ENCODE results near the gene EPG5.

EPG5 gene

DNA sequence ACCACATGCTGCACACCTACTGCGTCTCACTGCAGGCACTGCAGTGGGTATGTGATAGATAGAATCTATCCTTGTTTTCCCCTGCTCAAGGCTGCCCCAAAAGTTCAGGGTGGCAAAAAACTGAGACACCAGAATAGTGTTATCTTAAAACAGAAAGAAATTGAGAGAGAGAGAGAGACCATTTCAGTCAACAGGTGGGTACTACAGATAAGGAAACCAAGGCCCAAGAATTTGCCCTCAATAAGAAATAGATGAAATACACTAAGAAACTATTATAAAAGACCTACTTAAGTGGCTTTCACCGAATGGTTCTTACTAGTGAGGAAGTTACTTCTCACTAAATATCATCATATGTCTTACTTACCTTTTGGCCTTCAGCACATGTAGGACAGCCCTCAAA is 27.9 kb downstream of the EPG5 start:
- no peak overlapping the region for H3K27ac ChIP-seq
- TF ChIP-seq, protein P1, sequence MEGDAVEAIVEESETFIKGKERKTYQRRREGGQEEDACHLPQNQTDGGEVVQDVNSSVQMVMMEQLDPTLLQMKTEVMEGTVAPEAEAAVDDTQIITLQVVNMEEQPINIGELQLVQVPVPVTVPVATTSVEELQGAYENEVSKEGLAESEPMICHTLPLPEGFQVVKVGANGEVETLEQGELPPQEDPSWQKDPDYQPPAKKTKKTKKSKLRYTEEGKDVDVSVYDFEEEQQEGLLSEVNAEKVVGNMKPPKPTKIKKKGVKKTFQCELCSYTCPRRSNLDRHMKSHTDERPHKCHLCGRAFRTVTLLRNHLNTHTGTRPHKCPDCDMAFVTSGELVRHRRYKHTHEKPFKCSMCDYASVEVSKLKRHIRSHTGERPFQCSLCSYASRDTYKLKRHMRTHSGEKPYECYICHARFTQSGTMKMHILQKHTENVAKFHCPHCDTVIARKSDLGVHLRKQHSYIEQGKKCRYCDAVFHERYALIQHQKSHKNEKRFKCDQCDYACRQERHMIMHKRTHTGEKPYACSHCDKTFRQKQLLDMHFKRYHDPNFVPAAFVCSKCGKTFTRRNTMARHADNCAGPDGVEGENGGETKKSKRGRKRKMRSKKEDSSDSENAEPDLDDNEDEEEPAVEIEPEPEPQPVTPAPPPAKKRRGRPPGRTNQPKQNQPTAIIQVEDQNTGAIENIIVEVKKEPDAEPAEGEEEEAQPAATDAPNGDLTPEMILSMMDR (IDR thresholded peaks at IDR 0.05) = no peak
- TF ChIP-seq ZFX (IDR thresholded peaks at IDR 0.05; ENCODE audit: borderline replicate concordance) = no peak

DNA sequence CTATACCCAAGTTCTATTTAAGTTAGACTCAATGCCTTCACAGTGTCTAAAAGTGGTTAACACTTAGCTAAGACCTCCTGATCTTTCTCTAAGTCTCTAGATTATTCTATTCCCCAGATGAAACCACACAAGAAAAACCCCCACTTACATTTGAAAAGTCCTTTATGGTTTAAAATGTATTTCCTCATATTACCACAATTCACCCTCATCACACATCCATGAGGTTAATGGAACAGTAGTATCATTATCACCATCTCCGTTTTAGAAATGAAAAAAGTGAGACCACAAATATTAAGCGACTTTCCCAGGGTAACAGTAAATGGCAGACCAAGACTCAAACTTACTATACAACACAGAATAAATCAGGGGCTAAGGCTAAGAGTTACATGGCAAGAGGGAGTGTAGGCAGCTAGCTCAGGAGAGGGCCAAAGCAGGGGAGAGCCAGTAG is 28.6 kb downstream of the EPG5 start:
- TF ChIP-seq, protein P1 (IDR thresholded peaks at IDR 0.05) = no peak
- TF ChIP-seq ZFX (IDR thresholded peaks at IDR 0.05; ENCODE audit: borderline replicate concordance) = no peak
- no peak overlapping the region for H3K27ac ChIP-seq

DNA sequence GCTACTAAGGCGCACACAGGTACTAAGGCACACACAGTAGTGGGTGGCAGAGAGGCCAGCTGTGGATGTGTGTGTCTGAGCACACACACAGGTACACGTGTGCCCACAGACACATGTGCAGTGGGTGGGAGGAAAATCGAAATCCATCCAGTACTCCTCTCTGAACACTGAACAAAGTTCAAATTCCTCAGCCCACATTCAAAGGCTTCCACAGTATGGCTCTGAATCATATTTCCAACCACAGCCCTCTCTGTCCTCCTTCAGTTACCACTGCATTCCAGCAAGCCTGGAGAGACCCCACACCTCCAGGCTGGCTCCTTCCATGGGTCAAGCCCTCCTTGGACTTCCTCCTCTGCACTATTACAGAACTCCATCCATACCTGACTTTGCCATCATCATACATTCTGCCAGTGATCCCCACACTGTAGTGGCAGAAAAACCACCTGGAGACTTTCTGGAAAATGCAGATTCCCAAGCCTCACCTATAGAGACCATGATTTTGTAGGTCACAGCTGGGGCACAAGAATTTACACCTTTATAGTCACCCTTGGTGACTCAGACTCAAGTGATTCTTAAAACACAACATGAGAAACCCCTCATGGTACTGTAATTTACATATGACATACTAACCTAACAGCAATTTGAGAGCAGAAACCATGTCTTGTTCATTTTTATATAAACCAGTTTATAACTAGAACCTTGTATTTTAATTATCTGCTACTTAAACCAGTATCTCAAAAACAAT is 31.4 kb downstream of the EPG5 start:
- TF ChIP-seq, protein P1 (IDR thresholded peaks at IDR 0.05) = no peak
- no peak for TF ChIP-seq ZFX (IDR thresholded peaks at IDR 0.05; ENCODE audit: borderline replicate concordance)
- H3K27ac ChIP-seq = no peak overlapping the region

DNA sequence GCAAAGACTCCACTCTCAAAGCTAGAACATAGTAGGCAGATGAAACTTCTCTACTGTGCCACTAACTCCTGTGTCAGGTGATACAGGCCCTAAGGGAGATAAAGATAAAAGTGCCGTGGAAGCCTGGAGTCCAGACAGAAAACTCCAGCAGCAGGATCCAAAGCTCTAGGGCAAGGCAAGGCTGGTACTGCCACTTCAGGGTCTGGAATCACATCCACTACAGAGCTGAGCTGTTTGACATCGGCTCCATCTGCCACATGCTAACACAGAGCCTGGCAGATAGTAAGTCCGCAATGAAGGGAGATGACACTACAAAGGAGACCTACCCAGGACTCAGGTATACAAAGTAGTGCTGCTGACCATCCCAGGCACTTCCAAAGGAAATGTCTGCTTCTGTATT is 34.4 kb downstream of the EPG5 start:
- no peak overlapping the region for H3K27ac ChIP-seq
- TF ChIP-seq, protein P1 (IDR thresholded peaks at IDR 0.05) = no peak
- no peak for TF ChIP-seq ZFX (IDR thresholded peaks at IDR 0.05; ENCODE audit: borderline replicate concordance)

DNA sequence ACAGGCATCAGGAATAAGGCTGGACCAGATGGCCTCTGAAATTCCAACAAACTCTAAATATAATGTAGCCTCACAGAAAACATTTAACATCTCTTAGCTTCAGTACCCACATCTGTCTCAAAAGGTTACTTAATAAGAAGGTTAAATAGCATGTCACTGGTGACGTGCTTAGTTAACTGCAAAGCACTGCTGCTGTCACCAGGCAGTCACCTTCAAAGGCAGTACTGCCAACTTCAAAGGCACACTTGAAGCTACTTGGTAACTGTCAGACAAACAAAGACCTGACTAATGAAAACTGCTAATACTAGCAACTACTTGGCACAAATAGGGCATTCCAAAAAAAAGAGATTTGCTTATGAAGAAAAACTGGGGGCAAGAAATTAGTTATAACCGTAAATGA is 36.2 kb downstream of the EPG5 start:
- TF ChIP-seq, protein P1 (IDR thresholded peaks at IDR 0.05) = no peak
- no peak for TF ChIP-seq ZFX (IDR thresholded peaks at IDR 0.05; ENCODE audit: borderline replicate concordance)
- H3K27ac ChIP-seq = no peak overlapping the region

DNA sequence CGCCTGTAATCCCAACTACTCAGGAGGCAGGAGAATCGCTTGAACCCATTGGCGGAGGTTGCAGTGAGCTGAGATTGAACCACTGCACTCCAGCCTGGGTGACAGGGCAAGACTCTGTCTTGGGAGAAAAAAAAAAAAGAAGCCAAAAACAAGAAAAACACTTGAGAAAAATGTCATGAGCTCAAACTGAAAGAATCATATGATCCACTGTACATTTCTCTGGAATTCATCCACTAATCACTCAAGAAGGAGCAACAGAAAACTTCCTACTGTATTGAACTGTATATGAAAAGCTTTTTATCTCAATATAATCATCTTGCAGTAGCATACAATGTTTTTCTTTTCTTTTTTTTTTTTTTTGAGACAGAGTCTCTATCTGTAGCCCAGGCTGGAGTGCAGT is 40.4 kb downstream of the EPG5 start:
- TF ChIP-seq, protein P1 (IDR thresholded peaks at IDR 0.05) = no peak
- TF ChIP-seq ZFX (IDR thresholded peaks at IDR 0.05; ENCODE audit: borderline replicate concordance) = no peak
- H3K27ac ChIP-seq = no peak overlapping the region

DNA sequence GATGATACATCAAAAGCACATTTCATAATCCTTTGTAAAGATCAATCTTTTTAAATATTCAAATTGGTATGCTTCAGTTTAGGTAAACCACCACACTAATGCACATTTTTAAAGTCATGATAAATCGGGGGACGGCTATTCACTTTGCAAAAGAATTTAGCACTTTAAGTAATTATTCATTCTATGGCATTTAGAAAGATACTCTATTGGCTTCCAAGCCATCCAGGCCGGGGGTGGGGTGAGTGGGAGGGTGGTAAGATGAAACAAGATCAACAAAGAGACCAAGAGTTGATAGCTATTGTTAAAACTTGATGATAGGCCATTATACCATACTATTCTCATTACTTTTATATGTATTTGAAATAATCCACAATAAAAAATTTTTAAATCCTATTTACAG is 41.0 kb downstream of the EPG5 start:
- TF ChIP-seq ZFX (IDR thresholded peaks at IDR 0.05; ENCODE audit: borderline replicate concordance) = no peak
- TF ChIP-seq, protein P1 (IDR thresholded peaks at IDR 0.05) = no peak
- no peak overlapping the region for H3K27ac ChIP-seq
